ENCODE measurements around the gene PPP3CB. TPM values are rescaled to one million over a fixed set of nuclear protein-coding genes. Genes with fewer than 3 reads are reported as not detected.
A peak's percentile ranks its signal among the peaks of the same experiment; 100 is the strongest.

PPP3CB gene
- polyA plus RNA-seq (2012; ENCODE audit: insufficient read length, low read depth): 43.5 TPM

DNA sequence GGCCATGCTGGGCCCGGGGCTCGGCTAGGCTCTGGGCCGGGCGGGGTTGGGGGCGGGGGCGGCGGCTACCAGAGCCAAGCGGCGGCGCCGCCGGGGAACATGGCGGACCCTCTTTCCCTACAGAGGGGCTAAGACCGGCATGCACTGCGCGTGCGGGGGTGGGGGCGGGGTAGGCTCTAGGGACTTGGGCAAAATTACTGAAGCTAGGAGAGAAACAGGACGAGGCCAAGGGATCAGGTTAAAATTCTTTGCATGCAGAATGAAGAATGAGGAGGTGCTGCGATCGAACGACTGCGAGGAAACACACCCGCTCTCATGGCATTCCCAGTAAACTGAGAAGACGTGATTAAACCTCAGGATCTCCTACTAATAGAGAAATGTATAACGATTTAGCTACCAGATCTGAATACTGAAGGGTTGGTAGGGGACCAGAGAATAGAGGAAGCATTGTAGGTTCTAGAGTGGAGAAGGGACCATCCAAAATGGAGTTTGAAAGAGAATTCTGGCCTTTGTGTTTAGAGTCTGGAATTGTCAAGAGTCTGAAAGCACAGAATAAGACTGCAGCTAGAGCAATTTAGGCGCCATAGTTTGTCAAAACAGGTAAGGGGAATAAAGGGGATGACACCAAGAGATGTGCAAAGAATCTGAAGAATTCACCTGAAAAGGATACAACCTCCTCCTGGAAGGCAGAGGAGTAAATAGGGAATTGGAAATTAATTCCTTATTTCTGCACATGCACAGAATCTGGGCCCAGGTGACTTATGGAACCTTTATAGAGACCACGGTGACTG lies at the start of gene PPP3CB:
Gene PPP3CB (minus strand): TSS at position 141 of the 791 bp plus-strand sequence. CDS start 135 bp downstream, at position 6.
- peak; percentile 58; the same call in 1 of the 2 replicates for TF ChIP-seq TAF1 (IDR thresholded peaks at IDR 0.05; ENCODE audit: borderline replicate concordance, insufficient read depth, low read length)
- peak; percentile 22 for TF ChIP-seq FOXP2 (optimal IDR thresholded peaks at IDR 0.05; ENCODE audit: borderline replicate concordance, extremely low read depth, extremely low read length, insufficient read depth)
- TF ChIP-seq SIN3A (IDR thresholded peaks at IDR 0.05; ENCODE audit: borderline replicate concordance, insufficient read depth, low read length): no peak

DNA sequence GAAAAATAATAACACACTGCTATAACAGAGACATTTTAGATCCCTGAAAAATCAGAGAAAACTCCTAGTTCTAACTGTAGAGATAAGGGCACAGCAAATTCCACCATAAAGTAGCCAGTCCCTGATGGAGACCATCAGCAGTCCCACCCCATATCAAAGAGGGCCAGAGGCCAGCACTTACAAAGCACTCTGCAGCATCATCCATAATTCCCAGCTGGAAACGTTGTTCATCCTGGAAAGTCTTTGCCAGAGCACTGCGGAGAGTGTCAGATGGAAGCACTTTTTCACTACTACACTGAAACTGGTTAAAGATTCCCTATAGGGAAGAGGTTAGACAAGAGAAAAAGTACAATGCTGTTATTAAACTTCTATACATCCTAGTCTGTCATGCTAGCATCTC lies 49.5 kb upstream of the PPP3CB start:
- TF ChIP-seq, protein P1, sequence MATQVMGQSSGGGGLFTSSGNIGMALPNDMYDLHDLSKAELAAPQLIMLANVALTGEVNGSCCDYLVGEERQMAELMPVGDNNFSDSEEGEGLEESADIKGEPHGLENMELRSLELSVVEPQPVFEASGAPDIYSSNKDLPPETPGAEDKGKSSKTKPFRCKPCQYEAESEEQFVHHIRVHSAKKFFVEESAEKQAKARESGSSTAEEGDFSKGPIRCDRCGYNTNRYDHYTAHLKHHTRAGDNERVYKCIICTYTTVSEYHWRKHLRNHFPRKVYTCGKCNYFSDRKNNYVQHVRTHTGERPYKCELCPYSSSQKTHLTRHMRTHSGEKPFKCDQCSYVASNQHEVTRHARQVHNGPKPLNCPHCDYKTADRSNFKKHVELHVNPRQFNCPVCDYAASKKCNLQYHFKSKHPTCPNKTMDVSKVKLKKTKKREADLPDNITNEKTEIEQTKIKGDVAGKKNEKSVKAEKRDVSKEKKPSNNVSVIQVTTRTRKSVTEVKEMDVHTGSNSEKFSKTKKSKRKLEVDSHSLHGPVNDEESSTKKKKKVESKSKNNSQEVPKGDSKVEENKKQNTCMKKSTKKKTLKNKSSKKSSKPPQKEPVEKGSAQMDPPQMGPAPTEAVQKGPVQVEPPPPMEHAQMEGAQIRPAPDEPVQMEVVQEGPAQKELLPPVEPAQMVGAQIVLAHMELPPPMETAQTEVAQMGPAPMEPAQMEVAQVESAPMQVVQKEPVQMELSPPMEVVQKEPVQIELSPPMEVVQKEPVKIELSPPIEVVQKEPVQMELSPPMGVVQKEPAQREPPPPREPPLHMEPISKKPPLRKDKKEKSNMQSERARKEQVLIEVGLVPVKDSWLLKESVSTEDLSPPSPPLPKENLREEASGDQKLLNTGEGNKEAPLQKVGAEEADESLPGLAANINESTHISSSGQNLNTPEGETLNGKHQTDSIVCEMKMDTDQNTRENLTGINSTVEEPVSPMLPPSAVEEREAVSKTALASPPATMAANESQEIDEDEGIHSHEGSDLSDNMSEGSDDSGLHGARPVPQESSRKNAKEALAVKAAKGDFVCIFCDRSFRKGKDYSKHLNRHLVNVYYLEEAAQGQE (IDR thresholded peaks at IDR 0.05; ENCODE audit: insufficient read depth in 1 of 2, low read depth in 2 of 2, low read length in 2 of 2): no peak
- no peak for TF ChIP-seq FOXP2 (optimal IDR thresholded peaks at IDR 0.05; ENCODE audit: borderline replicate concordance, extremely low read depth, extremely low read length, insufficient read depth)
- no peak for TF ChIP-seq POLR2AphosphoS5 (IDR thresholded peaks at IDR 0.05; ENCODE audit: low read depth, low read length)
- TF ChIP-seq TAF1 (IDR thresholded peaks at IDR 0.05; ENCODE audit: borderline replicate concordance, insufficient read depth, low read length): no peak
- no peak for TF ChIP-seq SIN3A (IDR thresholded peaks at IDR 0.05; ENCODE audit: borderline replicate concordance, insufficient read depth, low read length)

DNA sequence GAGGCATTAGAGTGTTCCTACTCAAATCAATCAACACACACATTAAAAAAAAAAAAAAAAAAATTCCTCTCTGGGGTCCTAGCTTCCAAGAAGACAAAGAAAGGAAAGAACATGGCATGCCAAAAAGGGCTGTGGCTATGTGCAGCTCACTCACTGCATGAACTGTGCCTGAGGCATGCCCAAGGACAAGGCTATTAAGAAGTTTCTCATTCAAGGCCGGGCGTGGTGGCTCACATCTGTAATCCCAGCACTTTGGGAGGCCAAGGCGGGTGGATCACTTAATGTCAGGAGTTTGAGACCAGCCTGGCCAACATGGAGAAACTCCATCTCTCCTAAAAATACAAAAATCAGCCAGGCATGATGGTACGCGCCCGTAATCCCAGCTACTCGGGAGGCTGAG lies 41.9 kb upstream of the PPP3CB start:
- TF ChIP-seq SIN3A (IDR thresholded peaks at IDR 0.05; ENCODE audit: borderline replicate concordance, insufficient read depth, low read length) (no peak), FOXP2 (optimal IDR thresholded peaks at IDR 0.05; ENCODE audit: borderline replicate concordance, extremely low read depth, extremely low read length, insufficient read depth) (no peak), POLR2AphosphoS5 (IDR thresholded peaks at IDR 0.05; ENCODE audit: low read depth, low read length) (no peak), TAF1 (IDR thresholded peaks at IDR 0.05; ENCODE audit: borderline replicate concordance, insufficient read depth, low read length) (no peak)
- TF ChIP-seq, protein P1 (IDR thresholded peaks at IDR 0.05; ENCODE audit: insufficient read depth in 1 of 2, low read depth in 2 of 2, low read length in 2 of 2): no peak

DNA sequence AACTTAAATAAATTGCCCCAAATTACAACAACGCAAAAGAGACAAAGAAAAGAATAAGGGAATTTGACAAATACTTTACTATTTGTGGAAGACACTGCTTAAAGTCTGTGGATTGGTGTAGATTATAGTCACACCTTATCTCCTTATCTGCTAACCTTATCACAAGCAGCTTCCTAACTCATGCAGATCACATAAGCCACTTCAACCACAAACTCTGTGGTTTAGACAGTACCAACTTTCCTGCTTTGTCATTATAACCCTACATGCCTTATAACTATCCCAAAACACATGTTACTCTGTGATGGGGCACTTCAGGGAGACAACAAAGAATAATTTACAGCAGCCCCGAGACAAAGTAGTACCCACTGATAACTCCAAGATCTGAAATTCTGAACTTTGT lies 41.5 kb upstream of the PPP3CB start:
- TF ChIP-seq, protein P1 (IDR thresholded peaks at IDR 0.05; ENCODE audit: insufficient read depth in 1 of 2, low read depth in 2 of 2, low read length in 2 of 2): no peak
- TF ChIP-seq FOXP2 (optimal IDR thresholded peaks at IDR 0.05; ENCODE audit: borderline replicate concordance, extremely low read depth, extremely low read length, insufficient read depth) (no peak), TAF1 (IDR thresholded peaks at IDR 0.05; ENCODE audit: borderline replicate concordance, insufficient read depth, low read length) (no peak), SIN3A (IDR thresholded peaks at IDR 0.05; ENCODE audit: borderline replicate concordance, insufficient read depth, low read length) (no peak)

DNA sequence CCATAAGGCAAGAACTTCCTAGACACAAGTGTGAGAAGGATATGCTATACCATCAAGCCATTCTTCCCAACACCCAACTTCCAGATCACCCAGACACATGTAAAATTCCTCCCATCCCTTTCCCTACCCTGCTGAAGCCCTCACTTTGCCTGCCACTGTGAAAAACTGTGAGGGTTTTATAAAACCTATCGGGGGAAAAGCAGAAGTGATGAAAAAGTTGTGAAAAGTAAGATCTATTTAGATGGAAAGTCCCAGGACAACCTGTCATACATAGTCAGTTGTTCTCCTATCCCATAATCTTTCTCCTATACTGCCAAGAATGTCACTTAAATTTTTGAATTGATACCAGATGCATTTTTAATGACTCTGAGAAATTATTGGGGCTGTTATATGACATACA lies 39.0 kb upstream of the PPP3CB start:
- TF ChIP-seq, protein P1 (IDR thresholded peaks at IDR 0.05; ENCODE audit: insufficient read depth in 1 of 2, low read depth in 2 of 2, low read length in 2 of 2): no peak
- TF ChIP-seq POLR2AphosphoS5 (IDR thresholded peaks at IDR 0.05; ENCODE audit: low read depth, low read length): no peak
- no peak for TF ChIP-seq SIN3A (IDR thresholded peaks at IDR 0.05; ENCODE audit: borderline replicate concordance, insufficient read depth, low read length)
- TF ChIP-seq FOXP2 (optimal IDR thresholded peaks at IDR 0.05; ENCODE audit: borderline replicate concordance, extremely low read depth, extremely low read length, insufficient read depth): no peak
- TF ChIP-seq TAF1 (IDR thresholded peaks at IDR 0.05; ENCODE audit: borderline replicate concordance, insufficient read depth, low read length): no peak
